Neural cell (in vitro differentiated cells): ENCODE results near the gene CACNA1B. TPM values are rescaled to one million over a fixed set of nuclear protein-coding genes. Genes with fewer than 3 reads are reported as not detected.

ENCODE experiments used
- H2AFZ ChIP-seq: fragments of 200-600, 300-800 bp; sonication (generic), shearing (Covaris generic); 2 replicates; pipeline ENCODE4 v1.6.0; 2014; ENCODE audit warnings: low read depth, mild to moderate bottlenecking, antibody characterized with exemption, low read length, moderate library complexity
- H3F3A ChIP-seq: fragments of 200-600 bp; shearing (Covaris generic); 2 replicates; pipeline ENCODE4 v1.6.1; 2016; ENCODE audit warnings: mild to moderate bottlenecking, moderate library complexity, mixed read lengths, antibody characterized with exemption, low read length; ENCODE audit not compliant: insufficient read depth, poor library complexity, severe bottlenecking
- H3K27ac ChIP-seq: fragments of 200-600, 300-800 bp; sonication (generic), shearing (Covaris generic); 2 replicates; pipeline ENCODE4 v1.5.1; 2014; ENCODE audit warnings: mild to moderate bottlenecking, low read length, moderate library complexity
- H3K27me3 ChIP-seq: fragments of 300-800, 200-600 bp; sonication (generic), shearing (Covaris generic); 2 replicates; pipeline ENCODE4 v1.6.0; 2014; ENCODE audit warnings: mild to moderate bottlenecking, low read depth, low read length, moderate library complexity; ENCODE audit not compliant: insufficient read depth
- H3K36me3 ChIP-seq: fragments of 300-800, 200-600 bp; sonication (generic), shearing (Covaris generic); 2 replicates; pipeline ENCODE4 v1.5.1; 2014; ENCODE audit warnings: mild to moderate bottlenecking, antibody characterized with exemption, low read length, moderate library complexity; ENCODE audit not compliant: insufficient read depth
- H3K4me2 ChIP-seq: fragments of 300-800, 200-600 bp; sonication (generic), shearing (Covaris generic); 2 replicates; pipeline ENCODE4 v1.6.0; 2014; ENCODE audit warnings: mild to moderate bottlenecking, low read length
- H3K4me3 ChIP-seq: fragments of 300-800, 200-600 bp; sonication (generic), shearing (Covaris generic); 2 replicates; pipeline ENCODE4 v1.5.1; 2014; ENCODE audit warnings: mild to moderate bottlenecking, low read length, moderate library complexity
- H3K79me2 ChIP-seq: fragments of 200-600 bp; shearing (Covaris generic); replicated peaks from 2 replicates; pipeline ENCODE4 v1.6.0; 2014; ENCODE audit warnings: mild to moderate bottlenecking, low read length, moderate library complexity; ENCODE audit not compliant: insufficient read depth
- H3K9ac ChIP-seq: fragments of 300-800, 200-600 bp; sonication (generic), shearing (Covaris generic); 2 replicates; pipeline ENCODE4 v1.6.1; 2016; ENCODE audit warnings: mild to moderate bottlenecking, low read length, mixed read lengths
- H3K9me2 ChIP-seq: fragments of 200-600 bp; shearing (Covaris generic); 2 replicates; pipeline ENCODE4 v1.6.1; 2016; ENCODE audit warnings: mild to moderate bottlenecking, low read length, mixed read lengths; ENCODE audit not compliant: insufficient read depth
- H3K9me3 ChIP-seq: fragments of 200-600, 300-800 bp; sonication (generic), shearing (Covaris generic); 2 replicates; pipeline ENCODE4 v1.6.1; 2016; ENCODE audit warnings: mild to moderate bottlenecking, mixed run types, low read length, moderate library complexity, mixed read lengths
- H4K20me1 ChIP-seq: fragments of 200-600 bp; shearing (Covaris generic); 2 replicates; pipeline ENCODE4 v1.6.1; 2016; ENCODE audit warnings: mild to moderate bottlenecking, mixed run types; ENCODE audit not compliant: insufficient read depth
- CTCF ChIP-seq: fragments of 450-650 bp; IDR thresholded peaks from 2 replicates; pipeline ENCODE4 v1.5.1; 2014; ENCODE audit warnings: antibody characterized with exemption, mild to moderate bottlenecking, moderate library complexity; ENCODE audit not compliant: poor library complexity, severe bottlenecking
- EP300 ChIP-seq: fragments of 450-650 bp; conservative IDR thresholded peaks from 2 replicates; pipeline ENCODE4 v1.6.1; 2014; ENCODE audit warnings: antibody characterized with exemption, mild to moderate bottlenecking, moderate library complexity; ENCODE audit not compliant: poor library complexity, severe bottlenecking
- EZH2 ChIP-seq: fragments of 200-600, 300-800 bp; shearing (Covaris generic), sonication (generic); IDR thresholded peaks from 2 replicates; pipeline ENCODE4 v1.6.1; 2014; ENCODE audit warnings: antibody characterized with exemption, low read length, borderline replicate concordance, mild to moderate bottlenecking; ENCODE audit not compliant: insufficient read depth, poor library complexity, severe bottlenecking
- MXI1 ChIP-seq: fragments of 450-650 bp; conservative IDR thresholded peaks from 2 replicates; pipeline ENCODE4 v1.6.1; 2014; ENCODE audit warnings: antibody characterized with exemption, mild to moderate bottlenecking; ENCODE audit not compliant: poor library complexity, severe bottlenecking
- POLR2AphosphoS5 ChIP-seq: IDR thresholded peaks from 2 replicates; pipeline ENCODE4 v1.6.1; 2012
- RAD21 ChIP-seq: fragments of 450-650 bp; conservative IDR thresholded peaks from 2 replicates; pipeline ENCODE4 v1.6.1; 2014; ENCODE audit warnings: antibody characterized with exemption, mild to moderate bottlenecking, moderate library complexity
- REST ChIP-seq: IDR thresholded peaks from 2 replicates; pipeline ENCODE4 v1.6.1; 2012; ENCODE audit warnings: borderline replicate concordance
- SMC3 ChIP-seq: fragments of 450-650 bp; conservative IDR thresholded peaks from 2 replicates; pipeline ENCODE4 v1.6.1; 2014; ENCODE audit warnings: antibody characterized with exemption, mild to moderate bottlenecking, moderate library complexity; ENCODE audit not compliant: poor library complexity
- TAF1 ChIP-seq: IDR thresholded peaks from 2 replicates; pipeline ENCODE4 v1.6.1; 2012; ENCODE audit warnings: low read depth
- polyA plus RNA-seq: library from polyadenylated mRNA; depleted of rRNA; stranded (reverse); fragments of >200 nt; gene quantifications from 2 replicates; pipeline ENCODE4 v1.2.3, GENCODE V29; 2014

Gene CACNA1B
- polyA plus RNA-seq, 1 donor from 2014 or later, result 5.8 TPM

GRCh38 chr9:137945581-137945980 is 68.0 kb downstream of the CACNA1B start:
- Histone ChIP-seq H3K36me3 (no peaks in the 10 kb centered on the region), H3K27ac (no peak overlapping the region), H3K9ac (no peak overlapping the region), H3K9me3 (peaks cover 3% of the 10 kb centered on the region), H3K4me3 (no peak overlapping the region), H3K27me3 (no peaks in the 10 kb centered on the region), H3K4me2 (no peak overlapping the region), H4K20me1 (no peaks in the 10 kb centered on the region), H2AFZ (no peak overlapping the region), H3F3A (no peaks in the 10 kb centered on the region), H3K79me2 (no peaks in the 10 kb centered on the region), H3K9me2 (no peaks in the 10 kb centered on the region)
- TF ChIP-seq RAD21 (no peak), REST (no peak), MXI1 (no peak), SMC3 (no peak), POLR2AphosphoS5 (no peak), EZH2 (no peak), TAF1 (no peak), CTCF (no peak), EP300 (no peak)

- no peaks in the 10 kb centered on the region for H3K36me3 ChIP-seq
- no peaks in the 10 kb centered on the region for H3K27me3 ChIP-seq
- no peak overlapping the region for H3K4me3 ChIP-seq
- no peak overlapping the region for H3K27ac ChIP-seq
- no peak overlapping the region for H2AFZ ChIP-seq
- no peak for TF ChIP-seq REST
- no peak for TF ChIP-seq RAD21
- no peak for TF ChIP-seq EZH2
- TF ChIP-seq SMC3, result no peak
- TF ChIP-seq POLR2AphosphoS5, result no peak
- no peak for TF ChIP-seq EP300
- no peak for TF ChIP-seq CTCF
- TF ChIP-seq MXI1, result no peak
- no peak for TF ChIP-seq TAF1
- H3K4me2 ChIP-seq, result no peak overlapping the region
- no peaks in the 10 kb centered on the region for H3K79me2 ChIP-seq
- no peaks in the 10 kb centered on the region for H4K20me1 ChIP-seq
- H3K9me2 ChIP-seq, result no peaks in the 10 kb centered on the region
- no peaks in the 10 kb centered on the region for H3F3A ChIP-seq
- peaks cover 3% of the 10 kb centered on the region for H3K9me3 ChIP-seq
- H3K9ac ChIP-seq, result no peak overlapping the region
Observed at GRCh38 chr9:137946993-137947392, 69.4 kb downstream of the CACNA1B start.
